Urinary bladder (tissue), 4 donors: ENCODE data around the gene BTBD9. TPM values are rescaled to one million over a fixed set of nuclear protein-coding genes. Genes with fewer than 3 reads are reported as not detected.

Experiments
- DNase-seq: peaks from one replicate; pipeline ENCODE4 v3.0.0-alpha.2; 2015; ENCODE audit errors: extremely low spot score
- H3K27ac ChIP-seq: one replicate; pipeline ENCODE4 v1.5.1; 2013; ENCODE audit warnings: low read depth, mild to moderate bottlenecking, moderate library complexity
- H3K36me3 ChIP-seq: one replicate; pipeline ENCODE4 v1.6.1; 2013; ENCODE audit warnings: mild to moderate bottlenecking, moderate library complexity; ENCODE audit not compliant: insufficient read depth
- H3K4me1 ChIP-seq: one replicate; pipeline ENCODE4 v1.6.1; 2013; ENCODE audit warnings: mild to moderate bottlenecking, moderate library complexity; ENCODE audit not compliant: insufficient read depth
- H3K4me3 ChIP-seq: one replicate; pipeline ENCODE4 v1.5.1; 2013; ENCODE audit warnings: low read depth, low read length
- WGBS: extraction: QIAGEN DNeasy Blood & Tissue Kit; methylation state at CpG from one replicate; pipeline ENCODE4 v1.1.7; 2013; 5-methylcytosine and 5-hydroxymethylcytosine counted together
- polyA plus RNA-seq: library from polyadenylated mRNA; stranded (reverse); fragments of 200-250 nt; gene quantifications from one replicate; pipeline ENCODE4 v1.2.3, GENCODE V29; 2013
- total RNA-seq: library from RNA; depleted of rRNA; stranded (reverse); fragments of >200 nt; gene quantifications from one replicate; pipeline ENCODE4 v1.2.3, GENCODE V29; 2014
- donor health status: healthy with polysubstance abuse.
- donor health status: healthy.

The BTBD9 gene
- 34.2 TPM for total RNA-seq
- polyA plus RNA-seq, result 5.3 TPM

DNA sequence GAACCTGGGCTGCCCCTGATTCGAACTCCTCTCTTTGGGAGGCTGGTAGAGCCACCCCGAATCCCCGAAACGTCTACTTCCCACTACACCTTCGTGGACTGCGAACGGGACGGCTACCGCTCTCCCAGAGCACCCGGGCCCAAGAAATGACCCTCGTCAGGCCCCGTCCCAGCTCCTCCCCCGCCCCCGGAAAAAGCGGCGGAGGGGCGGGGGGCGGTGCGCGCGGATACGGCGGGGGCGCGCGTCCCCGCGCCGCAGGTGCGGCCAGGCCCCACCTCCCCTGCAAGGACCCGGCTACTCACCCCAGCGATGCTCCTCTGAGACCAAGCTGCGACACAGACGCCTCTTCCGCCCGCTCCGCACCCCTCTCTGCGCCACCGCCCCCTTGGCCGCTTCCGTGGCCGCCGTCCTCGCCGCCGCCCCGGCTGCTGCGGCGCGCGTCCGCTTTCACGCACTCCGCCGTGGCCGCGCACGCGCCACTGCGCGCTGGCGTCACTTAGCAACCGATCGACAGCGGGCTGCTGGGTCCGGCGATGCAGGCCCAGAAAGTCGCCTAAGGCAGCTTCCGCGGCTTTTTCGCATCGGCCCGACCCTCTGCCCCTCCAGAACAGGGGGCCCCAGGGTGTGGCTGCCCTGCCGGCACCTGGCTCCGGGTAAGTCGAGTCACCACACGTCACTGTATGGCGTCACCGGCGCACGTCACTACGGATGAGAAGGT is at the start of gene BTBD9:
BTBD9 (minus strand) TSS at position 432 of the 718 bp plus-strand sequence.
- H3K27ac ChIP-seq, result peak within 1 kb of the TSS; percentile 89
- under 1% methylated on average over 82 of the region's 82 CpGs for WGBS
- H3K4me3 ChIP-seq, result peak within 1 kb of the TSS; percentile 73
- H3K4me1 ChIP-seq, result no peaks in the 10 kb centered on the region
- peak; percentile 60 for DNase-seq
- H3K36me3 ChIP-seq, result no peaks in the 10 kb centered on the region

DNA sequence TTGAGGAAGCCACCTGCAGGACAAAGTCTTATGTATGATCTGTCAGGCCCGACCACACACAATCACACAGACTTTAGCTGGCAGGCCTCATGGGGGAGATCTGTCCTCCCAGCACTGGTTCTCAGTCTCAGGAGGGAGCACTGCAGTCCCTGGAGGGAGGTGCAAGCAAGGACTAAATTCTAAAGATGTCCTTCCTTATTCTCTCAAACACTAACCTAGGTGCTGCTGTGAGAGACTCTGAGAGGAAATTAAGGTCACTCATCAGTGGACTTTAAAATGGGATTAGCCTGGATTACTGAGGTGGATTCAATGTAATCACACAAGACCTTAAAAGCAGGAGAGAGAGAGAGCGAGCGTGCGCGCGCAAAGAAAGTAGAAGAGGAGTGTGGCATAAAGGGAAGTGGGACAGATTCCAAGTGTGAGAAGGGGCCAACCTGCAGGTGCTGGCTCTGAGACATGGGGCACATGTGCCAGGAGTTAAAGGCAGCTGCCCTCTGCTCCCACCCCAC is 48.9 kb upstream of the BTBD9 start:
- WGBS, result 78% methylated on average over 6 of the region's 6 CpGs
- DNase-seq, result no peak
- Histone ChIP-seq H3K4me3 (no peak overlapping the region), H3K4me1 (no peaks in the 10 kb centered on the region), H3K27ac (no peak overlapping the region), H3K36me3 (no peaks in the 10 kb centered on the region)

DNA sequence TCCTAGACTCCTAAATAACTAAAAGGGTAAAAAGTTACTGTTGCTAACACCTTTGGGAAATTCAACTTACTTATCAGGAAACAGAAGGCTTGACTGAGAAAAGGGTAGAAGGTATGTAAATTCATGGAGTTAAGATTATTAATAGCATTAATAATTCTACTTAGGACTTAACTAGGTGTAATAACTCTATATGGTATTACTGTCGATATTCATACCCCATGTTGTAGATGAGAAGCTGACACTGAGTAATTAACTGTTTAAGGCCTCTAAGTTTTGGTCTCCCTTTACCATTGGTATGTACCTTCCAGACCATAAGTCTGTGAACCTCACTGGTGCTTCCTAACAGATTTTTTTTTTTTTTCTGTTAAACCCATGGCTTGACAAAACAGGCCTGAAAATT is 47.8 kb upstream of the BTBD9 start:
- Histone ChIP-seq H3K36me3 (peaks cover 2% of the 10 kb centered on the region), H3K4me1 (no peaks in the 10 kb centered on the region), H3K27ac (no peak overlapping the region), H3K4me3 (no peak overlapping the region)
- DNase-seq, result no peak
- WGBS, result 94% methylated on average over 1 of the region's 1 CpG

DNA sequence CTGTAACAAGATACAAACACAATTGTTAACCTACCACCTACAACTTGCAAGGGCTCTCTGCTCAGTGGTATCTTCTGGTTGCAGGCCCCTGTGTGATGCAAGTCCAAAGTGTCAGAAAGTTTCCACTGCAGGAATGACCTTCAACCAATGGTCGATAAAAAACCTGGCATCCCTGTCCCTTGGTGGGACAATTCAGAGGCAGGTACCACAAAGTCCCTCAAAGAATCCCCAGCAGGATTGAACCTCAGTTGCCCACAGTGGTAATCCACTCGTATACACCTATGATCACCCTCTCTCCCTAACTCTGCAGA is 47.3 kb upstream of the BTBD9 start:
- H3K36me3 ChIP-seq, result peaks cover 2% of the 10 kb centered on the region
- no peak for DNase-seq
- H3K4me1 ChIP-seq, result no peaks in the 10 kb centered on the region
- no peak overlapping the region for H3K4me3 ChIP-seq
- no peak overlapping the region for H3K27ac ChIP-seq
- WGBS, result 88% methylated on average over 2 of the region's 2 CpGs

DNA sequence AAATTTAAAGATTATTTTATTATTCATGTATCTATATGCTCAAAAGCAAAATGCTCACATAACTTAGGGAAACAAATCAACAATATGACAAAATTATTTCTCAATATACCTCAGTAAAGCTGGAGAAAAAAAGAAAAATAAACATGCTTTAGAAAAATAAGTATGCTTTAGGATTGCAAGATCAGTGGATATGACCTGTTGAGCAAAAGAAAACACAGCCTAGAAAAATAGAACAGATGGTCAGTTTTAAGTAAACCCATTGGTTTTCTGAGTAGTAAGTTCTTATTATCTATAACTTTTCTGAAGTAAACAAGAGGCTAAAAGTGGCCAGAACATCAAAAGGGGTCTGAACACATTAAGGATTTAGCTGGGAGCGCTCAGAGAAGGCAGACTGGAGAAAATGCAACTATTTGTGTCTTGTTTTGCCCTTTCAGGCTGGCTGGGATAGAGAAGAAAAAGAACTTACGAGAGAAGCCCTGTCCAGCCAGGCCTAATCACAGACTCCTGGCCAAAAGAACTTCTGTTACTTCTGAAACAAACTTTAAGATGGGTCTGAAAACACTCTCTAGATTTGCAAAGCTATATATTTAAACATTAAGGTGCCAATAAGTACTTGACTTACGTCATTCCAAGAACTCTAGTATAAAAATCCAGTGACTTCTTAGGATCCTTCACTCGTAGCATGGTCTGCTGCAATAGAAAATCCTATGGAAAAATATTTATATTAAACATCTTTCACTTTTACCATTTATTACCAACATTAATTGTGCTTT is 46.7 kb upstream of the BTBD9 start:
- 67% methylated on average over 4 of the region's 4 CpGs for WGBS
- DNase-seq, result no peak
- no peak overlapping the region for H3K27ac ChIP-seq
- no peak overlapping the region for H3K4me3 ChIP-seq
- peaks cover 2% of the 10 kb centered on the region for H3K36me3 ChIP-seq
- H3K4me1 ChIP-seq, result no peaks in the 10 kb centered on the region

DNA sequence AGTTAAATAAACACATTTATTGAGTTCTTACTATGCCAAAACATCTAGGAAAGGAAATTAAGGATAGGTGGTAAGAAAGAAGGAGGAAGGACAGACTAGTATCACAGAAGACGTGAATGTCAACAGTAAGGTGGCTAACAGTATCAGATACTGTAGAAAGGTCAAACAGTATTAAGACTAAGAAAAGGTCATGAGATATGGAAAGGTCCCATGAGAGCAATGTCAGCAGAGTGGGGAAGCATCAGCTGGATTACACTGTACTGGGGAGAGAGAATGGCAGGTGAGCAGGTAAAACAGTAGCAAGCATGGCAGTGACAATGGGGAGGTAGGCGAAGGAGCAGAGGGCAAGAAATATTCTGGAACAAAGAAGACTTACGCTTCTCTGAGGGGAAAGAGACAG is 45.2 kb upstream of the BTBD9 start:
- WGBS, result 92% methylated on average over 3 of the region's 3 CpGs
- Histone ChIP-seq H3K4me1 (no peaks in the 10 kb centered on the region), H3K4me3 (no peak overlapping the region), H3K27ac (no peak overlapping the region), H3K36me3 (peaks cover 2% of the 10 kb centered on the region)
- DNase-seq, result no peak

DNA sequence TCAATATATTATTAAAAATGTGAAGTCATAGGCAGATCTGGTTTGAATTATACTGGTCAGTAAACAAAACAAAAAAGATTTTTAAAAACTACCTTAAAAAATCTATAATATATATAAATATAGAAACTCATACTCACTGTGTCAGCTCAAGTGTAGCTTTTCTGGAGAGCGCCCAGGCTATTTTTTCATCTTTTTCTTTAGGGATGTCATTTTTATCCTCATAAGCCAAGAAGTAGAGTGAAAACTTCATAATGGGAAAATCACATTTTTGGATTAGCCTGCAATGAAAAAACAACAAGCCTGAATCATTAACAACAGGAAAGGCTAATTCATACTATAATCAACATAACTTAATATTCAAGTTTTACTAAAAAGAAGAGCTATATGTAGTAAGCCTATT is 44.5 kb upstream of the BTBD9 start:
- no peak for DNase-seq
- no peak overlapping the region for H3K27ac ChIP-seq
- 94% methylated on average over 1 of the region's 1 CpG for WGBS
- no peaks in the 10 kb centered on the region for H3K4me1 ChIP-seq
- H3K36me3 ChIP-seq, result peaks cover 2% of the 10 kb centered on the region
- no peak overlapping the region for H3K4me3 ChIP-seq

DNA sequence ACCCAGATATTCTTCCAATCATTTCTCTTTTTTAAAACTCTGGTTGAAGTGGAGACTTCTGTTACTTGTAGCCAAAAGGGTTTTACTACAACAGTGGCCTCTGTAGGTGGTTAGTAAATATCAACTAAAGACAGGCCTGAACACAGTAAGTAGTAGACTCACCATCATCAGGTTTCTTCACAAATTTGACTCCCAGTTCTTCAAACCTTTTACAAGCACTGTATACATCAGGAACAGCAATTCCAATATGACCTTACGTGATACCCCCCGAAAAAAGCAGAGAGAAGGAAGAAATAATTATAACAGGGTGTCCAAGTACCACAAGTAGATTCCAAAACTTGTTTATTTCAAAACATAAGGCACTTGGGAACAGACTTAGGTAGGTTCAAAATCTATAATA is 42.1 kb upstream of the BTBD9 start:
- H3K4me3 ChIP-seq, result no peak overlapping the region
- no peaks in the 10 kb centered on the region for H3K4me1 ChIP-seq
- H3K27ac ChIP-seq, result no peak overlapping the region
- 95% methylated on average over 2 of the region's 2 CpGs for WGBS
- no peak for DNase-seq
- peaks cover 2% of the 10 kb centered on the region for H3K36me3 ChIP-seq

DNA sequence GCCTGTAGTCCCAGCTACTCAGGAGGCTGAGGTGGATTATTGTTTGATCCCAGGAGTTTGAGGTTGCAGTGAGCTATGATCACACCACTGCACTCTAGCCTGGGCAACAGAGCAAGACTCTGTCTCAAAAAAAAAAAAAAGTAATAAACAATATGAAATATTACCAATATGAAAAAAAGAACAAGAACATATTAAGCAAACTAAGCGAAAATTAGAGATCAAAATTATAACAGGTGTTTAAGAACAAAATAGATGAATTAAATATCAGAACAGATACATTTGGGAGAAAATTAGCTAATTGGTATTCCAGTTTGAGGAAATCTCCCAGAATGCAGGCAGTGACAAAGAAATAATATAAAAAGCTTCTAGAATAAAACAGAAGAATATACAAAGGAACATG is 39.9 kb upstream of the BTBD9 start:
- H3K4me1 ChIP-seq, result no peaks in the 10 kb centered on the region
- WGBS, result 96% methylated on average over 1 of the region's 1 CpG
- no peak for DNase-seq
- no peak overlapping the region for H3K4me3 ChIP-seq
- no peak overlapping the region for H3K27ac ChIP-seq
- H3K36me3 ChIP-seq, result peaks cover 4% of the 10 kb centered on the region

DNA sequence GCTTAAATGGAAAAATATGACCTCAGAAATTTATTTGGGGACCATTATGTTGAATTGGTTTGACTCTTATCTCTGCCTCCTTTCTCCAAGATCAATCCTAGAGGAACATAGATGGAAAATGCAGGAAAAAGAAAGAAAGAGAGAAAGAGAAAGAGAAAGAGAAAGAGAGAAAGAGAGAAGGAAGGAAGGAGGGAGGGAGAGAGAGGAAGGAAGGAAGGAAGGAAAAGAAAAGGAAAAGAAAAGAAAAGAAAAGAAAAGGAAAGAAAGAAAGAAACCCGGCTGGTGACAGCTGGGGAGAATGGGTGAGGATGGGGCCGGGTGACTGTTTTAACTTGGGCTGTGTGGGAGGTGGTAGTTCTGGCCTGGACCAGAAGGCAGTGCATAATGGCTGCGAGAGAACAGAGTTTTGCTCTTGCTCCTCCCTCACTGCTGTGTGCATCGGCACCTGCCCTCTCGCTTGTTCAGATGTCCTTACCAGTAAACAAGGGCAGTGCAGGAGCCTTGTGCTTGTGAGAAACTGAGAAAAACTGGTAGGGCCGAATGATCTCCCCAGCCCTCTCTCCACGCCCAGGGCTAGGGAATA is 38.5 kb upstream of the BTBD9 start:
- peaks cover 4% of the 10 kb centered on the region for H3K36me3 ChIP-seq
- no peak for DNase-seq
- no peak overlapping the region for H3K4me3 ChIP-seq
- 93% methylated on average over 7 of the region's 7 CpGs for WGBS
- no peak overlapping the region for H3K27ac ChIP-seq
- H3K4me1 ChIP-seq, result no peaks in the 10 kb centered on the region

DNA sequence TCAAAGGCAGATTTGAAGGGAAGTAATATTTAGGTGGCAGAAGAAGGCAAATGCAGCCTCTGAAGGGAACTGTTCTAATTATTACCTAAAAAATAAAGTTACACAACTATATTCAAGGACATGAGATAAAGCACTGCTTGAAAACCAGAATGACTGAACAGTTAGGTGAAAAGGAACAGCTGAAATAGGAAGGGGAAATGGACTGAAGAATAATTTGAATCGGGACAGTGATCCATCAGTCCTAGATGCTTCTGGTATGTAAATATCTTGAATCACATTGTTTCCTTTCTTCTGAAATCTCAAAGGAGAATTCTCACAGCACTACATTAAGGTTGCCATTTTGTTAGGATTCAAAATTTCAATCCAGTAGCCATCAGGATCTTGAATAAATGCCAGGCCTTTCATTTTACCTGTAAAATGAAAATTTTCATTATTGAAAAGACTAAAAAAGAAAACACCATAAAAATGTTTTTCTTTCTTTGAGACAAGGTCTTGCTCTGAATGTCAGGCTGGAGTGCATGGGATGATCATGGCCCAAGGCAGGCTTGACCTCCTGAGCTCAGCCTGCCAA is 37.3 kb upstream of the BTBD9 start:
- no peak for DNase-seq
- H3K4me3 ChIP-seq, result no peak overlapping the region
- 91% methylated on average over 1 of the region's 1 CpG for WGBS
- no peaks in the 10 kb centered on the region for H3K4me1 ChIP-seq
- no peak overlapping the region for H3K27ac ChIP-seq
- H3K36me3 ChIP-seq, result peaks cover 2% of the 10 kb centered on the region

DNA sequence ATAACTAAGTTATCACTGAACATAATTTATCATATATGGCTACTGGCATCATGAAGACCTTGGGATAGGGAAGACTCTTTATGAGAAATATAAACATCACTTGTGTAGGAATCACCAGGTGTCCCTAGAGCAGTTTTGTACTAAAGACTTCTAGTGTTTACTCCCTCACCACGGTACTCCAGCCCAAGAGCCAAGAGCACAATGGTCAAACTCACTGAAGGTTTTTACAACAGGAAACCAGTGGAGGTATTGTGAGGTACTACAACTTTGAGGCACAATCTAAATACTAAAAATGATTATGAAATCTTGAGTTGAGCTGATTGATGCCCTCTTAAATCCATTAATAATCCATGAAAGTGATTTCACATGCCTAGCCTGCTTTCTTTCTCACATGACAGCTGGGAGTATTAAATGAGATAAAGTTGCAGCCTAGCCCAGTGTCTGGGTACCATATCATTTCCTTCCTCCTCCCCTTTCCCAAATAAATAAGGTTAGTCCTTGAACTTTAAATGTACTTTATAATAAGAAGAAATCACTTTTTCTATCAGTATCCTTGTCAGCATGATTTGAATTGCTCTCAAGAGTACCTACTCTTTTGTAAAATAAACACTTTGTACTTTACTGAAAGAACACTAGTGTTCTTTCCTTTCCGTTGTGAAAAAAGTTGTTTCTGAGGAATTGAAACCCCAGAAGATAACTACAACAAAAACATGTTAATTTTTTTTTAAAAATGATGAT is 36.7 kb upstream of the BTBD9 start:
- no peak for DNase-seq
- Histone ChIP-seq H3K4me1 (no peaks in the 10 kb centered on the region), H3K36me3 (peaks cover 2% of the 10 kb centered on the region), H3K4me3 (no peak overlapping the region), H3K27ac (no peak overlapping the region)
- WGBS, result 78% methylated on average over 2 of the region's 2 CpGs

DNA sequence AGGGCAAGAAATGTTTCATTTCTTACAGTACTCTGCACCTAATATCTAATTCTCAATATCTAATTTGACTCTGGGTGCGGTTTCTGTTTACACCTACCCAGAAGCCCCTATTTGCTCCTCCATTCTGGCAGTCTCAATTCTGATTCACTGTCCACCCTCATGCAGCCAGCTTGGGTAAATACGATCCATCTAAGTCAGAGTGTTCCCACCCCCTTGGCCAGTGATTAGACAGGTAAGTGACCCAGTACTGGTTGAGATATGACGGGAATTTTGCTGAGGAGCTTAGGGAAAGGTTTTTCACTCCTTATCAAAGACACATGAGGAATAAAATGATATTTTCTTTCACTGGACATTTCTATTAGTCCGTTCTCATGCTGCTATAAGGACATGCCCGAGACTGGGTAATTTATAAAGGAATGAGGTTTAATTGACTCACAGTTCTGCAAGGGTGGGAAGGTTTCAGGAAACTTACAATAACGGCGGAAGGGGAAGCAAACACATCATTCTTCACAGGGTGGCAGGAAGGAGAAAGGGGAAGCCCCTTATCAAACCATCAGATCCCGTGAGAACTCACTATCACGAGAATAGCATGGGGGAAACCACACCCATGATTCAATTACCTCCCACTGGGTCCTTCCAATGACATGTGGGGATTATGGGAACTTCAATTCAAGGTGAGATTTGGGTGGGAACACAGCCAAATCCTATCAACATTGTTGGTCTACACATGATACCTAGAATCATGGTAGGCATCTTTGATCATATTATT is 33.9 kb upstream of the BTBD9 start:
- Histone ChIP-seq H3K27ac (no peak overlapping the region), H3K4me1 (no peaks in the 10 kb centered on the region), H3K4me3 (no peak overlapping the region), H3K36me3 (peaks cover 2% of the 10 kb centered on the region)
- no peak for DNase-seq
- WGBS, result 49% methylated on average over 9 of the region's 9 CpGs
